ENCODE measurements around the gene MYL6. TPM values are rescaled to one million over a fixed set of nuclear protein-coding genes. Genes with fewer than 3 reads are reported as not detected.

Gene MYL6
- total and polyA plus RNA-seq, 4 donors = 1,471 to 3,593 (median 2,197) TPM

DNA sequence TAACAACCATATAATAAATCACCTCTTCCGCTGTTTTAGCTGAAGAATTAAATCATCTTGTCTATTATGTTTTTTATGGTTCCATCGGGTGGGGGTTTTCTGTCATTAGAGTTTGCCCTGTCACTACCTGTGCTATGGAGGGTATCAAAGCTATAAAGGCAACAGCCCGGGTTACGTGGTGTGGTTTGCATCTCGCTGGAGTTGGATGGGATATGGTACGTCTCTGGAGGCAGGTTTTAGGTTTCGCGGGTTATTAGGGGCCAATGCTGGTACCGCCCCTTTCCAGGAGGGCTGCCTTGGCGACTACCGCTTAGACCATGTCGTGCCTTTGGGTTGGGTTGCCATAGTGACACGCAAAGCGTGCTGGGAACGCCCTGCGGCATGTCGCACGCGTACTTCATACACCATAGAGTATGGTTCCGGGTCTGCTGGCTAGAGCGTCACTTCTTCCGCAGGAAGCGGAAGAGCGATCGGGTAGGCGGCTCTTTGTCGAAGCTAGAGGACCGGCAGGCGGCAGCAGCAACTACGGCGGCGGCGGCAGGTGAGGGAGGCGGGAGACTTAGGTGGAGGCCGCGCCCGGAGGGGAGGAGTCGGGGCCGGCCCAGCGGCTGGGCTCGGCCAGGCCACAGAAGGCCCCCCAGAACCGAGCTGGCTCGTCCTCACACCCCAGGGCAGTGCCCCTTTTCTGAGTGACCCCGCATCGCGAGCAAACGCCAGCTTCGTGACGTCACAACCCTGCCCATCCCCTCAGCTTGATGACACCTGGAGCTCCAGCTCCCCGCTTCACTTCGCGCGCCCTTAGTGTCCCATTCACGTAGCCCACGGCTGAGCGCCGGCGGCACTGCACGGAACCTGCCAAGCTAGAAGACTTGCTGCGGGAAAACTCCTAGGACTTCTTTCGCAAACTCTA is 40.1 kb upstream of the MYL6 start, which contains the start of gene ZC3H10:
ZC3H10 (plus strand) TSS at position 489 of the 910 bp plus-strand sequence. CDS start 2,297 bp downstream, outside the sequence.
- Histone ChIP-seq H3K36me3 (ENCODE audit: control insufficient read depth in 4 of 4, insufficient read depth in 4 of 4, low read length in 4 of 4) (peaks cover 5 to 19% (median 11%) of the 10 kb centered on the region in 4 donors), H3K4me3 (peak within 1 kb of the TSS; percentile 77), H3K27ac (ENCODE audit: low read depth in 1 of 2, low read length in 1 of 2) (peak within 1 kb of the TSS; percentile 91 to 99), H3K27me3 (ENCODE audit: control insufficient read depth in 3 of 3, insufficient read depth in 3 of 3, low read length in 2 of 3) (no peaks in the 10 kb centered on the region), H3K9ac (ENCODE audit: insufficient read depth in 1 of 2, low read length in 2 of 2) (peak within 1 kb of the TSS; percentile 97 to 99), H3K9me3 (ENCODE audit: control insufficient read depth in 4 of 4, insufficient read depth in 3 of 4, low read length in 3 of 4) (no peaks in the 10 kb centered on the region), H3K4me1 (ENCODE audit: control insufficient read depth in 5 of 5, insufficient read depth in 5 of 5, low read length in 5 of 5) (peaks cover 0 to 20% (median 8%) of the 10 kb centered on the region in 5 donors)
- TF ChIP-seq, protein P1, sequence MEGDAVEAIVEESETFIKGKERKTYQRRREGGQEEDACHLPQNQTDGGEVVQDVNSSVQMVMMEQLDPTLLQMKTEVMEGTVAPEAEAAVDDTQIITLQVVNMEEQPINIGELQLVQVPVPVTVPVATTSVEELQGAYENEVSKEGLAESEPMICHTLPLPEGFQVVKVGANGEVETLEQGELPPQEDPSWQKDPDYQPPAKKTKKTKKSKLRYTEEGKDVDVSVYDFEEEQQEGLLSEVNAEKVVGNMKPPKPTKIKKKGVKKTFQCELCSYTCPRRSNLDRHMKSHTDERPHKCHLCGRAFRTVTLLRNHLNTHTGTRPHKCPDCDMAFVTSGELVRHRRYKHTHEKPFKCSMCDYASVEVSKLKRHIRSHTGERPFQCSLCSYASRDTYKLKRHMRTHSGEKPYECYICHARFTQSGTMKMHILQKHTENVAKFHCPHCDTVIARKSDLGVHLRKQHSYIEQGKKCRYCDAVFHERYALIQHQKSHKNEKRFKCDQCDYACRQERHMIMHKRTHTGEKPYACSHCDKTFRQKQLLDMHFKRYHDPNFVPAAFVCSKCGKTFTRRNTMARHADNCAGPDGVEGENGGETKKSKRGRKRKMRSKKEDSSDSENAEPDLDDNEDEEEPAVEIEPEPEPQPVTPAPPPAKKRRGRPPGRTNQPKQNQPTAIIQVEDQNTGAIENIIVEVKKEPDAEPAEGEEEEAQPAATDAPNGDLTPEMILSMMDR (IDR thresholded peaks at IDR 0.05; ENCODE audit: control extremely low read depth, extremely low read depth) = peak; percentile 65
- ATAC-seq (ENCODE audit: insufficient read depth, low FRiP score) (peak; percentile 83), DNase-seq (peak; percentile 99 to 100 (median 99))
- WGBS, 2 donors = 1% methylated on average over 60 to 61 of the region's 61 CpGs

DNA sequence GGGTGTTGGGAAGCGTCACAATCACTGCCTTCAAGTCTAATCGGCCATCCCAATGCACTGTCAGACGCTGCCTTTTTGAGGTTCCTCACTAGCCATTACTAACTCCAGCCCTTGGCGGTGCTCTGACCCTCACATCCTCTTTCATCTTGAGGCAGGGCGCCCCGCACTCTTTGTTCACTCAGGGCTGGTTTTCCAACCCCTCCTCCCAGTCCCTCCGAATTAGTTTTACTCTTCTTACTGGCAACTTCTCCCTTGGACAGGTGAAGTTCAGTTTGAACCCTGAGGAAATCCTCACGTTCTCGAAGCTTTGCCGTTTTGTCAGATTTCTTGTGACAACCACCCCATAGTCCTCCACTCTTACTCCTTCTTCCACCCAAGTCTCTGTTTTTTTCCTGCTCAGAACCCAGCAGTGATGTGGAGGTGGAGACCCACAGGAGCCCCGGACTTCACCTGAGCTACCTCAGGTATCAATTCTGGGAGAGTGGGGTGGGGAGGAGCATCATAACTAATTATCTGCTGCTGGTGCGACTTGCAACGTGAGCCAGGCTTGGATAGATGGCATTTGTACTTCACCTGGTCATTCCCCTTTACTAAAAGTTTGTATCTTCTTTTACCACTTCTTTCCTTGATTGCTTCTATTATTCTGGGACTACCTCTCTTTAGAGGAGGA is 39.3 kb upstream of the MYL6 start:
- TF ChIP-seq, protein P1 (IDR thresholded peaks at IDR 0.05; ENCODE audit: control extremely low read depth, extremely low read depth) = no peak
- no peak for DNase-seq
- 7 to 13% methylated on average over 13 of the region's 13 CpGs for WGBS, 2 donors
- no peaks in the 10 kb centered on the region for H3K9me3 ChIP-seq (ENCODE audit: control insufficient read depth in 4 of 4, insufficient read depth in 3 of 4, low read length in 3 of 4)
- peaks cover 5 to 16% (median 9%) of the 10 kb centered on the region in 4 donors for H3K36me3 ChIP-seq (ENCODE audit: control insufficient read depth in 4 of 4, insufficient read depth in 4 of 4, low read length in 4 of 4)
- ATAC-seq (ENCODE audit: insufficient read depth, low FRiP score) = no peak
- peak overlapping the region; percentile 71 to 84 for H3K9ac ChIP-seq (ENCODE audit: insufficient read depth in 1 of 2, low read length in 2 of 2)
- no peaks in the 10 kb centered on the region for H3K27me3 ChIP-seq (ENCODE audit: control insufficient read depth in 3 of 3, insufficient read depth in 3 of 3, low read length in 2 of 3)
- peak overlapping the region; percentile 77 for H3K4me3 ChIP-seq
- H3K27ac ChIP-seq (ENCODE audit: low read depth in 1 of 2, low read length in 1 of 2) = peak overlapping the region; percentile 76 to 94
- H3K4me1 ChIP-seq (ENCODE audit: control insufficient read depth in 5 of 5, insufficient read depth in 5 of 5, low read length in 5 of 5) = peaks cover 0 to 20% (median 8%) of the 10 kb centered on the region in 5 donors

DNA sequence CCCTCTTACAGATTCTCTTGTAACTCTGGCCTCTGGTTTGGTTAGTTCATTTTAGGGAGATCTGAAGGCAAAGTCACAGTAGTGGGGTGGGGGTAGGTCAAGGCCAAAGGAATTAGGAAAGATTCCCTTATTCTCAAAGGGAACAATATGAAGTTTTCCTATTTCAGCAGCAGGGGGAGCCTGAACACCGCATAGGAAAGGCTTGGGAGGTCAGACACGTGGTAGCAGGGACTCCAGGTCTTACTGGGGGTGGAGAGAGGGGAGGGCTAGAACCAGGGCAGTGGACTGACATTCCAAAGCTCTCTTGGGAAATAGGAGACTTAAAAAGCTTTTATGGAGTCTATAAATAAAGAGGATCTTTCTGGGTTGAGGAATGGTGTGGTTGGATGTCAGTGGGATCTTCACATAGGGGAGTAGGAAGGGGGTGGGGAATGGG is 38.8 kb upstream of the MYL6 start:
- H3K4me3 ChIP-seq = no peak overlapping the region
- no peaks in the 10 kb centered on the region for H3K27me3 ChIP-seq (ENCODE audit: control insufficient read depth in 3 of 3, insufficient read depth in 3 of 3, low read length in 2 of 3)
- peak overlapping the region; percentile 57 to 94 for H3K27ac ChIP-seq (ENCODE audit: low read depth in 1 of 2, low read length in 1 of 2)
- 0 to 2% methylated on average over 2 of the region's 2 CpGs for WGBS, 2 donors
- peaks cover 0 to 20% (median 8%) of the 10 kb centered on the region in 5 donors for H3K4me1 ChIP-seq (ENCODE audit: control insufficient read depth in 5 of 5, insufficient read depth in 5 of 5, low read length in 5 of 5)
- peaks cover 5 to 16% (median 8%) of the 10 kb centered on the region in 4 donors for H3K36me3 ChIP-seq (ENCODE audit: control insufficient read depth in 4 of 4, insufficient read depth in 4 of 4, low read length in 4 of 4)
- DNase-seq (peak; percentile 87 to 93 (median 92)), ATAC-seq (ENCODE audit: insufficient read depth, low FRiP score) (peak; percentile 50)
- no peaks in the 10 kb centered on the region for H3K9me3 ChIP-seq (ENCODE audit: control insufficient read depth in 4 of 4, insufficient read depth in 3 of 4, low read length in 3 of 4)
- TF ChIP-seq, protein P1 (IDR thresholded peaks at IDR 0.05; ENCODE audit: control extremely low read depth, extremely low read depth) = peak; percentile 81
- peak overlapping the region in 1 of 2 donors; percentile 84 for H3K9ac ChIP-seq (ENCODE audit: insufficient read depth in 1 of 2, low read length in 2 of 2)
